SU-DHL-6 (cell line): ENCODE results near the gene ANO6.

Source experiments
- H2AFZ ChIP-seq: fragments of 200-600 bp; sonication (generic); 2 replicates; pipeline ENCODE4 v1.6.1; 2014; ENCODE audit warnings: low read depth, mild to moderate bottlenecking, moderate library complexity, mixed read lengths, antibody characterized with exemption, low read length; ENCODE audit not compliant: severe bottlenecking
- H3F3A ChIP-seq: fragments of 200-600 bp; shearing (Covaris generic); 2 replicates; pipeline ENCODE4 v1.6.0; 2016; ENCODE audit warnings: antibody characterized with exemption, mild to moderate bottlenecking; ENCODE audit not compliant: insufficient read depth
- H3K27ac ChIP-seq: fragments of 200-600 bp; sonication (generic); 2 replicates; pipeline ENCODE4 v1.5.1; 2016; ENCODE audit warnings: low read depth, mild to moderate bottlenecking, low read length, moderate library complexity, mixed read lengths
- H3K27me3 ChIP-seq: fragments of 200-600 bp; sonication (generic), shearing (Covaris generic); 2 replicates; pipeline ENCODE4 v1.6.0; 2014; ENCODE audit warnings: mild to moderate bottlenecking, low read length
- H3K36me3 ChIP-seq: fragments of 200-600 bp; sonication (generic); 2 replicates; pipeline ENCODE4 v1.6.1; 2014; ENCODE audit warnings: mild to moderate bottlenecking, low read length, mixed read lengths
- H3K4me2 ChIP-seq: fragments of 300-600, 200-600 bp; shearing (Covaris generic), sonication (generic); 2 replicates; pipeline ENCODE4 v1.6.0; 2014; ENCODE audit warnings: low read length, low read depth, mild to moderate bottlenecking; ENCODE audit not compliant: poor library complexity, severe bottlenecking
- H3K4me3 ChIP-seq: fragments of 200-600 bp; sonication (generic); 2 replicates; pipeline ENCODE4 v1.5.1; 2014; ENCODE audit warnings: antibody characterized with exemption, low read length, mild to moderate bottlenecking, mixed read lengths; ENCODE audit not compliant: insufficient read depth, poor library complexity, severe bottlenecking
- H3K79me2 ChIP-seq: fragments of 200-600 bp; sonication (generic); 2 replicates; pipeline ENCODE4 v1.6.1; 2014; ENCODE audit warnings: mild to moderate bottlenecking, low read length, moderate library complexity; ENCODE audit not compliant: insufficient read depth
- H3K9ac ChIP-seq: fragments of 200-600 bp; sonication (generic); 2 replicates; pipeline ENCODE4 v1.7.0; 2014; ENCODE audit warnings: mild to moderate bottlenecking, low read length
- H3K9me2 ChIP-seq: fragments of 200-600 bp; sonication (generic); replicated peaks from 2 replicates; pipeline ENCODE4 v1.6.1; 2014; ENCODE audit warnings: low read length; ENCODE audit not compliant: insufficient read depth
- H3K9me3 ChIP-seq: fragments of 200-600 bp; sonication (generic); 2 replicates; pipeline ENCODE4 v1.6.1; 2014; ENCODE audit warnings: low read length, mixed read lengths; ENCODE audit not compliant: insufficient read depth
- H4K20me1 ChIP-seq: fragments of 200-600 bp; sonication (generic); 2 replicates; pipeline ENCODE4 v1.6.1; 2014; ENCODE audit warnings: low read depth, mild to moderate bottlenecking, antibody characterized with exemption, low read length, moderate library complexity, mixed read lengths
- EZH2phosphoT487 ChIP-seq: fragments of 200-600 bp; sonication (generic), shearing (Covaris generic); conservative IDR thresholded peaks from 2 replicates; pipeline ENCODE4 v1.6.1; 2018; ENCODE audit warnings: mild to moderate bottlenecking, antibody characterized with exemption, low read length, moderate library complexity, mixed read lengths
- TF ChIP-seq, protein P1 (sequence below): fragments of 200-600 bp; sonication (generic); IDR thresholded peaks from one replicate; pipeline ENCODE4 v1.5.1; 2017; ENCODE audit warnings: antibody characterized with exemption, mild to moderate bottlenecking, low read length, moderate library complexity; ENCODE audit not compliant: insufficient read depth, poor library complexity, severe bottlenecking

Gene ANO6

DNA sequence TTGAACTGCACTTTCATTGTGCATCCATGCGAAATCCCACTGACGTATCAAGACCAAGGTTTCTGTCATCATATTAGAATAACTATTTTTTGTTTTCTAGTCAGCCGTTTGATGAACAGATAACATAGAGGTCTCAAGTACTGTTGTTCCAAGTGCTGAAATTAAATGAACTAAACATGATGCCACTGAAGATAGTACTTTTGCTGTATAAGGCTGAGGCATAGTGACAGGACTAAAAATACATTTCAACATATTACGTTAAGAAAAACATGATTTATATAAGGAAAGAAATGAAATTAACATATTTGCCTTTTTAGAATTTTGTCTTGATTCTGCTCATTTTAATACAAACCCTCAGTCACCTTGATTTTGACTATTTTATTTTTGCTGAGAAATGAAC, 82.2 kb downstream of the ANO6 start:
- Histone ChIP-seq H3K4me2 (no peak overlapping the region), H3K9me2 (no peaks in the 10 kb centered on the region), H3K4me3 (no peak overlapping the region), H2AFZ (no peak overlapping the region), H3K9ac (no peak overlapping the region), H3F3A (no peaks in the 10 kb centered on the region), H3K27me3 (no peaks in the 10 kb centered on the region), H3K27ac (no peak overlapping the region), H3K9me3 (no peaks in the 10 kb centered on the region), H4K20me1 (no peaks in the 10 kb centered on the region), H3K36me3 (no peaks in the 10 kb centered on the region), H3K79me2 (no peaks in the 10 kb centered on the region)
- TF ChIP-seq, protein P1, sequence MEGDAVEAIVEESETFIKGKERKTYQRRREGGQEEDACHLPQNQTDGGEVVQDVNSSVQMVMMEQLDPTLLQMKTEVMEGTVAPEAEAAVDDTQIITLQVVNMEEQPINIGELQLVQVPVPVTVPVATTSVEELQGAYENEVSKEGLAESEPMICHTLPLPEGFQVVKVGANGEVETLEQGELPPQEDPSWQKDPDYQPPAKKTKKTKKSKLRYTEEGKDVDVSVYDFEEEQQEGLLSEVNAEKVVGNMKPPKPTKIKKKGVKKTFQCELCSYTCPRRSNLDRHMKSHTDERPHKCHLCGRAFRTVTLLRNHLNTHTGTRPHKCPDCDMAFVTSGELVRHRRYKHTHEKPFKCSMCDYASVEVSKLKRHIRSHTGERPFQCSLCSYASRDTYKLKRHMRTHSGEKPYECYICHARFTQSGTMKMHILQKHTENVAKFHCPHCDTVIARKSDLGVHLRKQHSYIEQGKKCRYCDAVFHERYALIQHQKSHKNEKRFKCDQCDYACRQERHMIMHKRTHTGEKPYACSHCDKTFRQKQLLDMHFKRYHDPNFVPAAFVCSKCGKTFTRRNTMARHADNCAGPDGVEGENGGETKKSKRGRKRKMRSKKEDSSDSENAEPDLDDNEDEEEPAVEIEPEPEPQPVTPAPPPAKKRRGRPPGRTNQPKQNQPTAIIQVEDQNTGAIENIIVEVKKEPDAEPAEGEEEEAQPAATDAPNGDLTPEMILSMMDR: no peak
- TF ChIP-seq EZH2phosphoT487: no peak

DNA sequence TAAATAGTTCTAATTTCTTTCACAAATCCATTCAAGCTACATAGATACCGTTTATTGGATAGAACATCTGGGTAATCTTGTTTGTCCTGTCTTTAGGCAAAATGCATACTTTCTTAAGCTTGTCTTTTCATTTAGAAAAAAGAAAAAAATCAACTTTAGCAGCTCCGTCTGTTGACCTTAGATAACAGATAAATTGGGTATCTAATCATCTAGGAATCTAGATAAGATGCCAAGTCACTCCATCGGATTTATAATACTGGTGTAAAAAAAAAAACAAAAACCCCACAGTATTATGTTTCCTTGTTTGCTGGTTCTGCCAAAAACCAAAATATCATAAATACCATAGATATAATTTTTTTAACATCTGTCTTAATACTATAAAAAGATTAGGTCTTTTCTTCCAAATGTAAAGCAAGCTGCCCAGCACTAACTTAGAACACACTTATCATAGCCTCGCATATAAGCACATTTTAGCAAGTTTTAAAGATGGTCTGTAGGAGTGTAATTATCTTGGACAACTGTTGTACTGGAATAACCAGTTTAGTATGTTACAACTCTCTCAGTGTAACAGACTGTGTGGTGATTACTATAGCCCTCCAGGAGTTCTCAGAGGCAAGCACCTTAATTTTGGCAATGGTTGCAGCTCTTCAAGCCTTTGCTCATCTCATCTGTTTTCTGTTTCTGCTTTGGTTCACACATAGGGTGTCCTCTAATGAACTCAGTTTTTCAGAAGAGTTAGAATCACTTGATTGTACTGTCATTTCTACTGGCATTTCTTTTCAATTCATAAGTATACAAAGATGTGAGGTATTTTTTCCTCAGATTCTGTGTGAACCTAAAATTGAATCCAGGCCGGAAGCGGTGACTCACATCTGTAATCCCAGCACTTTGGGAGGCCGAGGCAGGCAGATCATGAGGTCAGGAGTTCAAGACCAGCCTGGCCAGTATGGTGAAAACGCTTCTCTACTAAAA, 83.1 kb downstream of the ANO6 start:
- Histone ChIP-seq H3K9me2 (no peaks in the 10 kb centered on the region), H3K9ac (no peak overlapping the region), H3K9me3 (no peaks in the 10 kb centered on the region), H3K27me3 (no peaks in the 10 kb centered on the region), H4K20me1 (no peaks in the 10 kb centered on the region), H2AFZ (no peak overlapping the region), H3K27ac (no peak overlapping the region), H3F3A (no peaks in the 10 kb centered on the region), H3K79me2 (no peaks in the 10 kb centered on the region), H3K36me3 (no peaks in the 10 kb centered on the region), H3K4me2 (no peak overlapping the region), H3K4me3 (no peak overlapping the region)
- TF ChIP-seq, protein P1: no peak
- TF ChIP-seq EZH2phosphoT487: no peak

DNA sequence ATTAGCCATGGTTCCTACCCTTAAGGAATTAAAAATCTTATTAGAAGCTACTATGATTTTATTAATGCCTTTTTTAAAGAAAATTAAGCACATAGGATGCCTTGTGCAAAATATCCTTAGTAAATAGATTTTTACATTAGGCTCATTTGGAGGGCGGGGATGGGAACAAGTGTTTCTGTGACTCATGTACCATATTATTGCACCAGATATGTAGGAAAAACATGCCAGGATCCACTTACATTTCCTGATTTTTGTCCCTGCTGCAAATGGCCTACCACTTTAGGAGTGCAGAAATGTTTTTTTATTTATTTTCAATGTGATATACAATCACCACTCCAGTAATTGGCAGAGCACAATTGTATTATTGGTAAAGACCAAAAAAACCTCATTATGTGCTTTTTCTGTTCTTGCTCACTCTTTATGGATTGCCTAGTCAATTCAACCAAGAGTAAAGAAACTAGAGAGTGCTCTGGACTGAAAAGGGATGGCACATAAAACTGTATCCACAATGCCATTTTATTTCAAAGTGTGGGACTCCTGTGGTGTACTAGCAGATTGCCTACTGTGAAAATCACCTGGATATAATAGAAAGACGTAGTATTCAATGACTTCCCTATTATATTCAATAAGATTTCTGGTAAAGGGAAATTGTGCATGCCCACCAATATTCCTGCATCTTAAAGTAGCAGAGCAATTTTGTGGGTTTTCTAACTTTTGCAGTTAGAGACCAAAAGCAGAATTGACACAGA, 86.9 kb downstream of the ANO6 start:
- Histone ChIP-seq H4K20me1 (no peaks in the 10 kb centered on the region), H3K27me3 (no peaks in the 10 kb centered on the region), H3K9ac (no peak overlapping the region), H3K9me2 (no peaks in the 10 kb centered on the region), H2AFZ (no peak overlapping the region), H3F3A (no peaks in the 10 kb centered on the region), H3K4me2 (no peak overlapping the region), H3K79me2 (no peaks in the 10 kb centered on the region), H3K9me3 (no peaks in the 10 kb centered on the region), H3K36me3 (no peaks in the 10 kb centered on the region), H3K27ac (no peak overlapping the region), H3K4me3 (no peak overlapping the region)
- TF ChIP-seq, protein P1: no peak
